Thyroid gland (tissue), 4 donors: ENCODE measurements around the gene CAPZB.

Experiments used
- CTCF ChIP-seq, 6 experiments: fragments of 200-600 bp in 3 of 6; fragments of 450-650 bp in 3 of 6; sonication (generic) in 3 of 6; IDR thresholded peaks; one replicate each; pipeline ENCODE4 v1.5.1; 2016 to 2019; ENCODE audit warnings: antibody characterized with exemption in 6 of 6, mild to moderate bottlenecking in 2 of 6, inconsistent platforms in 1 of 6, moderate library complexity in 1 of 6
- POLR2A ChIP-seq, 2 donors: fragments of 450-650 bp; IDR thresholded peaks; one replicate each; pipeline ENCODE4 v1.6.1; 2017; ENCODE audit warnings: antibody characterized with exemption in 2 of 2, mild to moderate bottlenecking in 2 of 2, moderate library complexity in 1 of 2

GRCh38 chr1:19449454-19450228 lies 35.7 kb downstream of the CAPZB start:
- TF ChIP-seq CTCF (IDR thresholded peaks at IDR 0.05): no peak
- TF ChIP-seq POLR2A (IDR thresholded peaks at IDR 0.05): no peak
